Measurements from ENCODE around the gene KRT1.

GRCh38 chr12:52673217-52673616 lies 7.0 kb downstream of the KRT1 start:
- TF ChIP-seq CTCF (IDR thresholded peaks at IDR 0.05): no peak
- TF ChIP-seq POLR2AphosphoS5 (IDR thresholded peaks at IDR 0.05): no peak
- TF ChIP-seq POLR2A (IDR thresholded peaks at IDR 0.05): no peak

Measured in suprapubic skin (tissue), 4 donors.